IPS-20b (cell line): ENCODE results near the gene NPS.

ENCODE experiments used
- H3K27ac ChIP-seq: one replicate; pipeline ENCODE4 v1.5.1; 2013; ENCODE audit warnings: low read length
- H3K27me3 ChIP-seq: 2 replicates; pipeline ENCODE4 v1.6.1; 2013; ENCODE audit warnings: mild to moderate bottlenecking, low read length, inconsistent platforms; ENCODE audit not compliant: insufficient read depth
- H3K36me3 ChIP-seq: 2 replicates; pipeline ENCODE4 v1.6.1; 2013; ENCODE audit warnings: low read depth, mild to moderate bottlenecking, inconsistent platforms, low read length, moderate library complexity; ENCODE audit not compliant: insufficient read depth
- H3K4me1 ChIP-seq: 2 replicates; pipeline ENCODE4 v1.6.1; 2013; ENCODE audit warnings: mild to moderate bottlenecking, control low read depth, inconsistent platforms, low read length, moderate library complexity; ENCODE audit not compliant: insufficient read depth
- H3K4me3 ChIP-seq: 2 replicates; pipeline ENCODE4 v1.5.1; 2013; ENCODE audit warnings: mild to moderate bottlenecking, low read length, inconsistent platforms
- H3K9ac ChIP-seq: 2 replicates; pipeline ENCODE4 v1.6.1; 2013; ENCODE audit warnings: low read depth, mild to moderate bottlenecking, inconsistent platforms, low read length, moderate library complexity
- H3K9me3 ChIP-seq: 2 replicates; pipeline ENCODE4 v1.6.1; 2013; ENCODE audit warnings: mild to moderate bottlenecking, low read depth, low read length, inconsistent platforms; ENCODE audit not compliant: insufficient read depth

NPS gene

GRCh38 chr10:127579640-127580039, 30.5 kb downstream of the NPS start:
- Histone ChIP-seq H3K36me3 (no peaks in the 10 kb centered on the region), H3K4me3 (no peak overlapping the region), H3K9ac (no peak overlapping the region), H3K27me3 (no peaks in the 10 kb centered on the region), H3K27ac (no peak overlapping the region), H3K4me1 (no peaks in the 10 kb centered on the region), H3K9me3 (no peaks in the 10 kb centered on the region)

GRCh38 chr10:127580822-127581221, 31.7 kb downstream of the NPS start:
- Histone ChIP-seq H3K4me1 (no peaks in the 10 kb centered on the region), H3K9ac (no peak overlapping the region), H3K36me3 (no peaks in the 10 kb centered on the region), H3K27ac (no peak overlapping the region), H3K27me3 (no peaks in the 10 kb centered on the region), H3K9me3 (0 out of 2 replicates have a peak, but pooled peaks cover under 1% of the 10 kb centered on the region), H3K4me3 (no peak overlapping the region)

- Histone ChIP-seq H3K36me3 (no peaks in the 10 kb centered on the region), H3K4me1 (no peaks in the 10 kb centered on the region), H3K4me3 (no peak overlapping the region), H3K9ac (no peak overlapping the region), H3K27ac (no peak overlapping the region), H3K9me3 (0 out of 2 replicates have a peak, but pooled peaks cover 7% of the 10 kb centered on the region), H3K27me3 (no peaks in the 10 kb centered on the region)
Measured at GRCh38 chr10:127585519-127586023, 36.5 kb downstream of the NPS start.

GRCh38 chr10:127587668-127588365, 38.7 kb downstream of the NPS start:
- Histone ChIP-seq H3K4me3 (no peak overlapping the region), H3K4me1 (no peaks in the 10 kb centered on the region), H3K9ac (no peak overlapping the region), H3K36me3 (no peaks in the 10 kb centered on the region), H3K9me3 (0 out of 2 replicates have a peak, but pooled peaks cover 7% of the 10 kb centered on the region), H3K27ac (no peak overlapping the region), H3K27me3 (no peaks in the 10 kb centered on the region)

- Histone ChIP-seq H3K4me1 (no peaks in the 10 kb centered on the region), H3K27me3 (no peaks in the 10 kb centered on the region), H3K9me3 (no peaks in the 10 kb centered on the region), H3K36me3 (no peaks in the 10 kb centered on the region), H3K4me3 (no peak overlapping the region), H3K27ac (no peak overlapping the region), H3K9ac (no peak overlapping the region)
Measured at GRCh38 chr10:127592586-127592985, 43.5 kb downstream of the NPS start.

- no peak overlapping the region for H3K4me3 ChIP-seq
- no peaks in the 10 kb centered on the region for H3K9me3 ChIP-seq
- no peaks in the 10 kb centered on the region for H3K36me3 ChIP-seq
- no peak overlapping the region for H3K27ac ChIP-seq
- no peak overlapping the region for H3K9ac ChIP-seq
- peaks cover 6% of the 10 kb centered on the region; the same call in 1 of the 2 replicates for H3K27me3 ChIP-seq
- H3K4me1 ChIP-seq, result no peaks in the 10 kb centered on the region
Measured at GRCh38 chr10:127600479-127600878, 51.4 kb downstream of the NPS start.
